H1 (cell line): ENCODE data around the gene SLC26A9. TPM values are rescaled to one million over a fixed set of nuclear protein-coding genes. Genes with fewer than 3 reads are reported as not detected.

Source experiments
- CTCF ChIA-PET: fragments of 300-600 bp; sonication (Branson Sonifier 250); formaldehyde crosslinking; loops from one replicate; lab custom pipeline; 2021; ENCODE audit not compliant: partially characterized antibody; lab: Charles Lee
- POLR2A ChIA-PET: fragments of 300-600 bp; sonication (Branson Sonifier 250); formaldehyde crosslinking; loops from one replicate; lab custom pipeline; 2021; ENCODE audit warnings: inconsistent platforms; ENCODE audit not compliant: partially characterized antibody; lab: Charles Lee
- DNase-seq, 2 experiments: peaks; one replicate each; pipeline versions ENCODE4 v3.0.0 to v3.0.0-alpha.2; 2010 to 2022; ENCODE audit warnings: low spot score in 2 of 2, low read depth in 1 of 2, mixed read lengths in 1 of 2
- FAIRE-seq: peaks from 2 replicates; lab custom pipeline; 2011; peaks lifted over from hg19 to GRCh38; lab: Jason Lieb, UNC
- H2AFZ ChIP-seq: 2 replicates; pipeline ENCODE4 v1.8.1; 2012; ENCODE audit warnings: low read length, inconsistent platforms
- H2AK5ac ChIP-seq: 2 replicates; pipeline ENCODE4 v1.6.1; 2013; ENCODE audit warnings: low read depth, low read length
- H2BK120ac ChIP-seq: replicated peaks from 2 replicates; pipeline ENCODE3; 2013; ENCODE audit warnings: low read depth, low read length, inconsistent platforms
- H2BK12ac ChIP-seq: 2 replicates; pipeline ENCODE4 v1.6.1; 2013; ENCODE audit warnings: low read depth, low read length
- H2BK15ac ChIP-seq: 2 replicates; pipeline ENCODE4 v1.6.1; 2013; ENCODE audit warnings: low read length
- H2BK20ac ChIP-seq: 2 replicates; pipeline ENCODE4 v1.6.1; 2013; ENCODE audit warnings: low read length
- H2BK5ac ChIP-seq: 2 replicates; pipeline ENCODE4 v1.6.1; 2013; ENCODE audit warnings: low read depth, low read length
- H3K14ac ChIP-seq: 2 replicates; pipeline ENCODE4 v1.6.1; 2013; ENCODE audit warnings: inconsistent platforms; ENCODE audit not compliant: insufficient read length
- H3K18ac ChIP-seq: 2 replicates; pipeline ENCODE4 v1.6.1; 2013; ENCODE audit warnings: low read length; ENCODE audit errors: extremely low read depth
- H3K23ac ChIP-seq: 2 replicates; pipeline ENCODE4 v1.6.1; 2013; ENCODE audit warnings: inconsistent platforms; ENCODE audit not compliant: insufficient read length
- H3K23me2 ChIP-seq: 2 replicates; pipeline ENCODE4 v1.6.1; 2013; ENCODE audit warnings: low read depth, low read length
- H3K27ac ChIP-seq: 2 replicates; pipeline ENCODE4 v1.6.1; 2011; ENCODE audit warnings: low read depth, low read length, inconsistent platforms
- H3K27me3 ChIP-seq, 4 experiments: replicated peaks in 1 of 4; 1 replicate in 1 of 4; 2 replicates in 3 of 4; pipeline versions ENCODE4 v1.6.1 to v1.8.1; 2011 to 2013; ENCODE audit warnings: low read length in 3 of 4, mild to moderate bottlenecking in 3 of 4, inconsistent platforms in 2 of 4, mixed read lengths in 2 of 4, moderate library complexity in 1 of 4; ENCODE audit not compliant: control insufficient read depth in 3 of 4, insufficient read depth in 3 of 4; ENCODE audit errors: extremely low read depth in 1 of 4
- H3K36me3 ChIP-seq, 4 experiments: 2 replicates each; pipeline versions ENCODE4 v1.6.1 to v1.8.1; 2011 to 2013; ENCODE audit warnings: mild to moderate bottlenecking in 4 of 4, low read length in 3 of 4, moderate library complexity in 2 of 4, control low read depth in 1 of 4, inconsistent platforms in 1 of 4; ENCODE audit not compliant: insufficient read depth in 4 of 4, control insufficient read depth in 2 of 4
- H3K4ac ChIP-seq: replicated peaks from 2 replicates; pipeline ENCODE3; 2013; ENCODE audit warnings: low read length, low read depth, mixed read lengths, inconsistent platforms; ENCODE audit not compliant: insufficient read length
- H3K4me1 ChIP-seq, 4 experiments: replicated peaks in 1 of 4; 1 replicate in 1 of 4; 2 replicates in 3 of 4; pipeline versions ENCODE4 v1.6.1 to v1.8.1; 2011 to 2013; ENCODE audit warnings: low read length in 3 of 4, inconsistent platforms in 2 of 4, mixed read lengths in 1 of 4; ENCODE audit not compliant: insufficient read depth in 4 of 4, control insufficient read depth in 3 of 4
- H3K4me2 ChIP-seq, 2 experiments: 2 replicates each; pipeline versions ENCODE4 v1.6.1 to v1.8.1; 2011 to 2013; ENCODE audit warnings: low read depth in 2 of 2, low read length in 2 of 2, control low read depth in 1 of 2, inconsistent platforms in 1 of 2, mild to moderate bottlenecking in 1 of 2; ENCODE audit not compliant: insufficient read depth in 1 of 2
- H3K4me3 ChIP-seq, 4 experiments: fragments of 200-600, 300-600 bp in 1 of 4; sonication (generic), shearing (Covaris generic), sonication (Bioruptor Twin) in 1 of 4; 2 replicates each; pipeline versions ENCODE4 v1.5.1 to v1.8.1; 2011 to 2016; ENCODE audit warnings: low read length in 4 of 4, low read depth in 3 of 4, control low read depth in 2 of 4, inconsistent platforms in 2 of 4, mild to moderate bottlenecking in 2 of 4, mixed read lengths in 1 of 4, moderate library complexity in 1 of 4; ENCODE audit not compliant: insufficient read depth in 2 of 4; ENCODE audit errors: extremely low read depth in 1 of 4
- H3K56ac ChIP-seq: replicated peaks from 2 replicates; pipeline ENCODE3; 2013; ENCODE audit warnings: low read depth, mild to moderate bottlenecking, mixed read lengths, low read length, inconsistent platforms; ENCODE audit not compliant: insufficient read length
- H3K79me1 ChIP-seq: 2 replicates; pipeline ENCODE4 v1.6.1; 2013; ENCODE audit warnings: low read depth, low read length, control low read depth
- H3K79me2 ChIP-seq, 2 experiments: 2 replicates each; pipeline versions ENCODE4 v1.6.1 to v1.8.1; 2012 to 2013; ENCODE audit warnings: low read length in 2 of 2, mild to moderate bottlenecking in 2 of 2, inconsistent platforms in 1 of 2; ENCODE audit not compliant: insufficient read depth in 2 of 2, control insufficient read depth in 1 of 2
- H3K9ac ChIP-seq, 4 experiments: replicated peaks in 1 of 4; 1 replicate in 1 of 4; 2 replicates in 3 of 4; pipeline versions ENCODE4 v1.6.1 to v1.8.1; 2011 to 2013; ENCODE audit warnings: low read depth in 3 of 4, low read length in 3 of 4, control low read depth in 2 of 4, mild to moderate bottlenecking in 2 of 4, moderate library complexity in 2 of 4, inconsistent platforms in 1 of 4; ENCODE audit errors: extremely low read depth in 1 of 4
- H3K9me3 ChIP-seq, 2 experiments: 2 replicates each; pipeline versions ENCODE4 v1.6.1 to v1.8.1; 2012 to 2013; ENCODE audit warnings: mild to moderate bottlenecking in 2 of 2, moderate library complexity in 2 of 2, control low read depth in 1 of 2, inconsistent platforms in 1 of 2, low read depth in 1 of 2, low read length in 1 of 2, mixed read lengths in 1 of 2; ENCODE audit not compliant: insufficient read depth in 2 of 2
- H4K20me1 ChIP-seq, 2 experiments: replicated peaks in 1 of 2; 2 replicates each; pipeline versions ENCODE3 to v1.8.1; 2011 to 2013; ENCODE audit warnings: inconsistent platforms in 2 of 2, low read length in 2 of 2, mild to moderate bottlenecking in 1 of 2; ENCODE audit not compliant: insufficient read depth in 2 of 2, control insufficient read depth in 1 of 2
- H4K5ac ChIP-seq: 2 replicates; pipeline ENCODE4 v1.6.1; 2013; ENCODE audit warnings: low read length, low read depth, mixed read lengths, inconsistent platforms; ENCODE audit not compliant: insufficient read length
- H4K8ac ChIP-seq: 2 replicates; pipeline ENCODE4 v1.8.0; 2013; ENCODE audit warnings: mild to moderate bottlenecking, moderate library complexity, low read length, inconsistent platforms; ENCODE audit not compliant: insufficient read depth; ENCODE audit errors: extremely low read depth
- H4K91ac ChIP-seq: replicated peaks from 2 replicates; pipeline ENCODE3; 2013; ENCODE audit warnings: low read length, mixed read lengths, inconsistent platforms; ENCODE audit not compliant: insufficient read length
- BACH1 ChIP-seq: IDR thresholded peaks from 2 replicates; pipeline ENCODE4 v1.6.1; 2012; ENCODE audit warnings: low read length, improper control_type of control experiment
- FOSL1 ChIP-seq: IDR thresholded peaks from 2 replicates; pipeline ENCODE4 v1.6.1; 2011; ENCODE audit warnings: mild to moderate bottlenecking, low read depth, low read length, moderate library complexity; ENCODE audit not compliant: insufficient read depth
- SP1 ChIP-seq: IDR thresholded peaks from 2 replicates; pipeline ENCODE4 v1.6.1; 2011; ENCODE audit warnings: low read depth, low read length
- SP2 ChIP-seq: IDR thresholded peaks from 2 replicates; pipeline ENCODE4 v1.6.1; 2012; ENCODE audit warnings: mild to moderate bottlenecking, low read length, inconsistent platforms
- SRF ChIP-seq: IDR thresholded peaks from 2 replicates; pipeline ENCODE4 v1.6.1; 2011; ENCODE audit warnings: mild to moderate bottlenecking, low read depth, low read length, moderate library complexity
- SUZ12 ChIP-seq: fragments of 200-600 bp; sonication (generic); IDR thresholded peaks from 2 replicates; pipeline ENCODE4 v1.6.1; 2012; ENCODE audit warnings: mild to moderate bottlenecking, inconsistent platforms, low read length, moderate library complexity, mixed read lengths
- WGBS, 2 experiments: shearing (Covaris generic) in 1 of 2; methylation state at CpG; one replicate each; pipeline versions ENCODE4 v1.1.6 to v1.1.7; 2013 to 2015; ENCODE audit warnings: low lambda C conversion rate in 2 of 2, mixed read lengths in 2 of 2, inconsistent platforms in 1 of 2, low coverage in 1 of 2, missing lambda C conversion rate in 1 of 2; ENCODE audit not compliant: insufficient replicate concordance in 2 of 2, insufficient coverage in 1 of 2, insufficient read length in 1 of 2; ENCODE audit errors: extremely low coverage in 1 of 2, missing lambda C conversion rate in 1 of 2; 5-methylcytosine and 5-hydroxymethylcytosine counted together
- long read RNA-seq, 2 experiments: library from RNA in 1 of 2; library from capped mRNA in 1 of 2; stranded (forward); transcript quantifications; one replicate each; pipeline ENCODE4 v2.0.0, GENCODE V29; 2021; ENCODE audit warnings: inconsistent platforms in 1 of 2
- polyA minus RNA-seq, 3 experiments: library from RNA; depleted of rRNA, polyadenylated mRNA; stranded (reverse); fragments of >200 nt; gene quantifications; 1 replicate in 2 of 3; 2 replicates in 1 of 3; pipeline ENCODE4 v1.2.3, GENCODE V29; 2011
- polyA plus RNA-seq, 7 experiments: library from polyadenylated mRNA; depleted of rRNA in 3 of 7; stranded (reverse) in 5 of 7; unstranded in 2 of 7; fragments of >200 nt in 5 of 7; fragments of 200-250 nt in 2 of 7; gene quantifications; 1 replicate in 5 of 7; 2 replicates in 1 of 7; 4 replicates in 1 of 7; pipeline versions ENCODE4 v1.2.1 to v1.2.3, GENCODE V29; 2011 to 2013; ENCODE audit warnings: missing spikeins in 2 of 7, mixed read lengths in 2 of 7
- total RNA-seq: library from RNA; stranded (reverse); fragmentation: NEBNext Ultra II Directional; extraction: Animal tissue kit (Norgen Biotek cat#: 25700); gene quantifications from 2 replicates; pipeline ENCODE4 v1.2.1, GENCODE V29; 2021

SLC26A9 gene
- total RNA-seq (not detected in 2 replicates), polyA plus RNA-seq (2011; rRNA removed) (0.03 TPM in 1 of 2 replicates, not detected in the other), polyA minus RNA-seq (2011; rRNA and poly(A)+ RNA removed) (0.02 TPM in 1 of 2 replicates, not detected in the other)
- polyA plus RNA-seq (2011; cell fraction: cytosol; rRNA removed): 0.04 TPM
- polyA plus RNA-seq (2011; cell fraction: nucleus; rRNA removed): 0.07 TPM
- polyA plus RNA-seq (2012, experiment 1 of 2): 0.09 TPM in 1 of 4 replicates, not detected in the others
- not detected for polyA plus RNA-seq (2012, experiment 2 of 2)
- polyA plus RNA-seq (2013, experiment 1 of 2): 0.08 TPM
- polyA plus RNA-seq (2013, experiment 2 of 2): 0.02 TPM
- polyA minus RNA-seq (2011; cell fraction: cytosol; rRNA and poly(A)+ RNA removed): not detected
- not detected for polyA minus RNA-seq (2011; cell fraction: nucleus; rRNA and poly(A)+ RNA removed)
- long read RNA-seq, experiment 1: 0 reads
- long read RNA-seq, experiment 2: 0 reads

- H3K56ac ChIP-seq: no peak within 1 kb of the TSS
- no peak within 1 kb of the TSS; the same call in 1 of the 2 replicates for H3K18ac ChIP-seq
- no peak within 1 kb of the TSS for H2BK120ac ChIP-seq
- H2AK5ac ChIP-seq: no peak within 1 kb of the TSS
- no peak within 1 kb of the TSS for H2BK15ac ChIP-seq
- 0 out of 2 replicates have a peak within 1 kb of the TSS, but pooled peaks have one; percentile 60 for H2BK12ac ChIP-seq
- no peak within 1 kb of the TSS for H2BK5ac ChIP-seq
- no peak within 1 kb of the TSS for H3K4me3 ChIP-seq
- no peak within 1 kb of the TSS for H3K14ac ChIP-seq
- TF ChIP-seq SP1 (no peak), SRF (no peak), SP2 (no peak), FOSL1 (no peak), SUZ12 (no peak), BACH1 (no peak)
- no peaks in the 10 kb centered on the region for H3K79me1 ChIP-seq
- no peaks in the 10 kb centered on the region for H3K36me3 ChIP-seq
- H3K9me3 ChIP-seq: no peaks in the 10 kb centered on the region
- H3K4me1 ChIP-seq: peaks cover 7 to 16% (median 14%) of the 10 kb centered on the region in 4 experiments
- DNase-seq (no peak), FAIRE-seq (no peak)
- H3K4ac ChIP-seq: no peak within 1 kb of the TSS
- POLR2A ChIA-PET: interaction anchor here (1.4 kb wide), 1 partner anchor 21 kb away, joined by 3 read pairs; no protein-coding TSS in a partner anchor
- no peak within 1 kb of the TSS for H3K4me2 ChIP-seq
- peak within 1 kb of the TSS; percentile 22 for H4K8ac ChIP-seq
- no peak within 1 kb of the TSS for H3K27ac ChIP-seq
- 0 out of 2 replicates have a peak within 1 kb of the TSS, but pooled peaks have one; percentile 12 for H2AFZ ChIP-seq
- H4K5ac ChIP-seq: no peak within 1 kb of the TSS
- WGBS, 2 experiments: 66% methylated on average over 4 of the region's 7 CpGs; no CpG with 5 or more reads in 1 of the 2 experiments
- no peaks in the 10 kb centered on the region for H3K79me2 ChIP-seq
- H2BK20ac ChIP-seq: 0 out of 2 replicates have a peak within 1 kb of the TSS, but pooled peaks have one; percentile 48
- no peaks in the 10 kb centered on the region for H4K20me1 ChIP-seq
- H3K23me2 ChIP-seq: no peaks in the 10 kb centered on the region
- no peaks in the 10 kb centered on the region; a peak in 1 of 7 replicates for H3K27me3 ChIP-seq
- H3K9ac ChIP-seq: no peak within 1 kb of the TSS
- peak within 1 kb of the TSS; percentile 3 for H4K91ac ChIP-seq
- no peak within 1 kb of the TSS for H3K23ac ChIP-seq
- CTCF ChIA-PET: interaction anchor here (0.7 to 11.0 kb wide), 13 partner anchors 8 to 152 kb away, joined by 3 to 110 read pairs (median 4); no protein-coding TSS in a partner anchor
Measured at GRCh38 chr1:205943245-205943644, at the start of gene SLC26A9. Gene SLC26A9, minus strand, starts transcription at chr1:205943456. Its CDS starts 7,636 bp downstream, at chr1:205935820.
